Kidney (tissue), 14 donors: ENCODE results near the gene RAPGEF5. TPM values are rescaled to one million over a fixed set of nuclear protein-coding genes. Genes with fewer than 3 reads are reported as not detected.

Experiments
- DNase-seq, 5 donors: peaks; one replicate each; pipeline ENCODE4 v3.0.0-alpha.2; 2013 to 2020
- FAIRE-seq: peaks from 2 replicates; lab custom pipeline; 2012; peaks lifted over from hg19 to GRCh38; lab: Jason Lieb, UNC
- H3K27ac ChIP-seq, 2 donors: one replicate each; pipeline ENCODE4 v1.7.0; 2013; ENCODE audit warnings: low read depth in 2 of 2, low read length in 2 of 2, inconsistent platforms in 1 of 2
- H3K27me3 ChIP-seq: one replicate; pipeline ENCODE4 v1.7.1; 2013; ENCODE audit warnings: low read length, inconsistent platforms; ENCODE audit not compliant: control insufficient read depth, insufficient read depth
- H3K36me3 ChIP-seq, 3 donors: one replicate each; pipeline versions ENCODE4 v1.7.0 to v1.7.1; 2013; ENCODE audit warnings: low read length in 3 of 3, control low read depth in 1 of 3, inconsistent platforms in 1 of 3; ENCODE audit not compliant: insufficient read depth in 3 of 3, control insufficient read depth in 2 of 3
- H3K4me1 ChIP-seq, 3 donors: one replicate each; pipeline versions ENCODE4 v1.7.0 to v1.7.1; 2013; ENCODE audit warnings: low read length in 3 of 3, inconsistent platforms in 1 of 3, low read depth in 1 of 3; ENCODE audit not compliant: control insufficient read depth in 2 of 3, insufficient read depth in 2 of 3
- H3K4me3 ChIP-seq, 3 donors: one replicate each; pipeline versions ENCODE4 v1.7.0 to v1.8.1; 2013; ENCODE audit warnings: low read length in 3 of 3, control low read depth in 1 of 3, inconsistent platforms in 1 of 3
- H3K9ac ChIP-seq, 3 donors: one replicate each; pipeline versions ENCODE4 v1.7.0 to v1.7.1; 2013; ENCODE audit warnings: low read length in 3 of 3, control low read depth in 1 of 3, inconsistent platforms in 1 of 3
- H3K9me3 ChIP-seq, 3 donors: one replicate each; pipeline versions ENCODE4 v1.7.0 to v1.7.1; 2013; ENCODE audit warnings: low read length in 3 of 3, control low read depth in 1 of 3, inconsistent platforms in 1 of 3; ENCODE audit not compliant: control insufficient read depth in 2 of 3, insufficient read depth in 1 of 3
- intact Hi-C: fragments of 100-400 bp; cut with DNase I; formaldehyde crosslinking; loops from one replicate; pipeline ENCODE4 v1.11.1; 2022
- polyA plus RNA-seq: library from polyadenylated mRNA; stranded (reverse); fragments of 350-450 nt; fragmentation: Illumina TruSeq; extraction: RNeasy Lipid Tissue Mini Kit (QIAGEN cat#74804); gene quantifications from one replicate; pipeline ENCODE4 v1.2.3, GENCODE V29; 2014; ENCODE audit warnings: low read depth, low replicate concordance; ENCODE audit not compliant: insufficient read depth
- total RNA-seq: library from RNA; stranded (reverse); fragmentation: NEBNext Ultra II Directional; extraction: Animal tissue kit (Norgen Biotek cat#: 25700); gene quantifications from one replicate; pipeline ENCODE4 v1.2.1, GENCODE V29; 2021
- TF ChIP-seq, protein P1 (sequence below): IDR thresholded peaks from 3 replicates; pipeline ENCODE4 v1.5.1; 2012; ENCODE audit warnings: mild to moderate bottlenecking, moderate library complexity, borderline replicate concordance; ENCODE audit not compliant: insufficient read depth; ENCODE audit errors: extremely low read depth
- donor health status: control.
- donor health status: control.
- donor health status: control.
- donor health status: control.
- donor health status: control.
- donor health status: DM: yes; HTN: yes; CAD: no.
- donor health status: Normal renal cell carcinoma (clear cell type).

Gene RAPGEF5
- total and polyA plus RNA-seq, 2 donors from 2014 or later, result 3.9 to 67.8 TPM

DNA sequence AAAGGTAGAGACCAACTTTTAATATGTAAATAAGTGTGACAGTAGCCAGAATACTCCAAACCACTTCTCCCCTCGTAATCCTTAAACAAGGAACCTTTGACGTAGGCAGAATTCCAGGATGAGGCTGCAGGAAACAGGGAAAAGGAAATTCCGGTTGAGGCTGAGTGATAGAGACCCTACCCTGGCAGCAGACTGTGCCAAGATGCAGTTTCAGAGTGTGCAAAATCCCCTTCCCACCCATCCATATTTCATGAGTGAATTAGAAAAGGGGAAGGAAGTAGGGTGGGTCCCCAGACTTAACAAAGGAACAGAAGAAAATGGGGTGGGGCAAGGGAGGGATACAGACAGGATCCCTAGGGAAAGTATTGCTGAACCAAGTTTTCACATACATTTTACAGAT lies 143.0 kb downstream of the RAPGEF5 start:
- TF ChIP-seq, protein P1, sequence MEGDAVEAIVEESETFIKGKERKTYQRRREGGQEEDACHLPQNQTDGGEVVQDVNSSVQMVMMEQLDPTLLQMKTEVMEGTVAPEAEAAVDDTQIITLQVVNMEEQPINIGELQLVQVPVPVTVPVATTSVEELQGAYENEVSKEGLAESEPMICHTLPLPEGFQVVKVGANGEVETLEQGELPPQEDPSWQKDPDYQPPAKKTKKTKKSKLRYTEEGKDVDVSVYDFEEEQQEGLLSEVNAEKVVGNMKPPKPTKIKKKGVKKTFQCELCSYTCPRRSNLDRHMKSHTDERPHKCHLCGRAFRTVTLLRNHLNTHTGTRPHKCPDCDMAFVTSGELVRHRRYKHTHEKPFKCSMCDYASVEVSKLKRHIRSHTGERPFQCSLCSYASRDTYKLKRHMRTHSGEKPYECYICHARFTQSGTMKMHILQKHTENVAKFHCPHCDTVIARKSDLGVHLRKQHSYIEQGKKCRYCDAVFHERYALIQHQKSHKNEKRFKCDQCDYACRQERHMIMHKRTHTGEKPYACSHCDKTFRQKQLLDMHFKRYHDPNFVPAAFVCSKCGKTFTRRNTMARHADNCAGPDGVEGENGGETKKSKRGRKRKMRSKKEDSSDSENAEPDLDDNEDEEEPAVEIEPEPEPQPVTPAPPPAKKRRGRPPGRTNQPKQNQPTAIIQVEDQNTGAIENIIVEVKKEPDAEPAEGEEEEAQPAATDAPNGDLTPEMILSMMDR, result no peak
- DNase-seq, result peak in 1 of 5 donors; percentile 60
- intact Hi-C loops, result no loop called here
- H3K4me1 ChIP-seq, result peaks cover 0 to 6% (median 0%) of the 10 kb centered on the region in 3 donors
- no peaks in the 10 kb centered on the region for H3K9me3 ChIP-seq
- peak overlapping the region; percentile 33 to 60 for H3K27ac ChIP-seq
- no peak overlapping the region for H3K4me3 ChIP-seq
- no peaks in the 10 kb centered on the region for H3K36me3 ChIP-seq
- FAIRE-seq, result no peak
- H3K27me3 ChIP-seq, result no peaks in the 10 kb centered on the region
- H3K9ac ChIP-seq, result no peak overlapping the region

DNA sequence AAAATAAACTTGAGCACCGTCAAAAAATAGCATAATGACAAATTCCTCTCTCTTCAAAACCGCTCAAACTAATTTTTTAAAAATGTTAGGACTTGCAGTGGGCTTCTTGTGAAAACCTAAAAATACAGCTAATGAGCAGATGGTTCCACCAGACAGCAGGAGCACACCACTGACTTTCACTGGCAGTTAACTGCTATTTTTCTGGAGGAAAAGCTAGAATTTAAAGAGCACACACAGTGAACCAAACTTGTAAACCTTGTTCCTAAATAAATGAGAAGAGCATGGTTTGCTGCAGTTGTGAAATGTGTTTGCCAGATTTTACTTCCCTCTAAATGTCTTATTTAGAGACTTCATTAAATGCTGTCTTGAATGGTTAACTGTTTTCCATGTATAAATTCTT lies 143.9 kb downstream of the RAPGEF5 start:
- peaks cover 0 to 6% (median 2%) of the 10 kb centered on the region in 3 donors for H3K4me1 ChIP-seq
- no peak for DNase-seq
- no peaks in the 10 kb centered on the region for H3K27me3 ChIP-seq
- no peaks in the 10 kb centered on the region for H3K9me3 ChIP-seq
- FAIRE-seq, result no peak
- H3K4me3 ChIP-seq, result no peak overlapping the region
- TF ChIP-seq, protein P1, result no peak
- intact Hi-C loops, result no loop called here
- H3K27ac ChIP-seq, result peak overlapping the region; percentile 33 to 60
- peak overlapping the region in 1 of 3 donors; percentile 49 for H3K9ac ChIP-seq
- no peaks in the 10 kb centered on the region for H3K36me3 ChIP-seq

DNA sequence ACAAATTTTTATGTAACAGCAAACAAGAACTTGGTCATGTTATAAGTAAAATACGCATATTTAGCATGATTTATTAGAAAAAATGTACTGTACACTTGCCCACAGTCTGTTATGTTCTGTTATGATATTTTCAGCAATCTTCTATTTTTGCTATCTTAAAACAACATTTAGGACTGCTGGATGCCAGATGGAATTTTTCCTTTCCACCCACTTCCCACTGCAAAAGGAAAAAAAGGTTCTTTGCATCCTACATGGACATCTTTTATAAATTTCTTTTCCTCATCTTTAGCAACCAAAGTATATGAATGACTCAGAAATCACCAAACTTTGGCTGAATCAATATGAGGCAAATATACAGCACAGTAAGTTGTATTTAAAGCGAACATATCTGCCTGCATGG lies 146.0 kb downstream of the RAPGEF5 start:
- Histone ChIP-seq H3K9me3 (no peaks in the 10 kb centered on the region), H3K27ac (no peak overlapping the region), H3K9ac (no peak overlapping the region), H3K4me1 (peaks cover 0 to 4% (median 2%) of the 10 kb centered on the region in 3 donors), H3K36me3 (no peaks in the 10 kb centered on the region), H3K4me3 (no peak overlapping the region), H3K27me3 (no peaks in the 10 kb centered on the region)
- TF ChIP-seq, protein P1, result no peak
- FAIRE-seq (no peak), DNase-seq (no peak)
- intact Hi-C loops, result no loop called here

DNA sequence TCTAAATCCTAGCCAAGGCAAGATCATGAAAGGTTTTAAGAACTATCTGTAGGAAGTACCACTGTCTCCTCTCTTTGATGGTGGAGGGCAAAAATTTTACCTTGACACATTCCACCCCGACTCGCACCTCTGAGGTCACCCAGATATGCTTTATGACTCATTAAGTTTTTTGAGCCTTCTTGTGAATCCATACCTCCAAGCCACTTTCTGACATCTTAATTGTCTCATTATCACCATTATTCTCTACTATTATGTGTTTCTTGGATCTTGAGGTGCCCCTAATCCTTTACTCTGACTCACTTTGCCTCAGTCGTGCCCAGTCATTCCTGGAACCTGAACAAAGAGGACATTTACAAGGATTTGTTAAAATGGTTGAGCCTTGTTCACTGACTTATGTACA lies 146.6 kb downstream of the RAPGEF5 start:
- DNase-seq (no peak), FAIRE-seq (no peak)
- Histone ChIP-seq H3K4me1 (peaks cover 0 to 2% (median 0%) of the 10 kb centered on the region in 3 donors), H3K4me3 (no peak overlapping the region), H3K9me3 (no peaks in the 10 kb centered on the region), H3K36me3 (no peaks in the 10 kb centered on the region), H3K27me3 (no peaks in the 10 kb centered on the region), H3K27ac (no peak overlapping the region), H3K9ac (no peak overlapping the region)
- TF ChIP-seq, protein P1, result no peak
- intact Hi-C loops, result no loop called here
